HEK293 (cell line): ENCODE results near the gene SSMEM1.
"Not testable (repeated sequence)": the region's sequence is repeated elsewhere in the genome, so short reads cannot be mapped to it uniquely, and the experiment has no call there.

Source experiments
- CTCF ChIP-seq: fragments of 450-650 bp; formaldehyde crosslinking; IDR thresholded peaks from 2 replicates; pipeline ENCODE4 v1.5.1; 2016; ENCODE audit warnings: missing biosample characterization, missing genetic modification characterization
- ZBTB17 ChIP-seq: fragments of 450-650 bp; formaldehyde crosslinking; IDR thresholded peaks from 2 replicates; pipeline ENCODE4 v1.5.1; 2016; ENCODE audit warnings: missing biosample characterization, missing genetic modification characterization
- ZNF184 ChIP-seq: fragments of 450-650 bp; IDR thresholded peaks from 2 replicates; pipeline ENCODE4 v1.5.1; 2018; ENCODE audit warnings: missing biosample characterization, mild to moderate bottlenecking, missing genetic modification characterization
- ZNF341 ChIP-seq: fragments of 450-650 bp; formaldehyde crosslinking; IDR thresholded peaks from 2 replicates; pipeline ENCODE4; 2016; ENCODE audit warnings: low read depth, missing biosample characterization, missing genetic modification characterization
- ZNF48 ChIP-seq: fragments of 450-650 bp; formaldehyde crosslinking; IDR thresholded peaks from 2 replicates; pipeline ENCODE4 v1.5.1; 2016; ENCODE audit warnings: missing biosample characterization, missing genetic modification characterization
- ZNF692 ChIP-seq: fragments of 450-650 bp; formaldehyde crosslinking; IDR thresholded peaks from 2 replicates; pipeline ENCODE4 v1.5.1; 2016; ENCODE audit warnings: missing biosample characterization, missing genetic modification characterization

- TF ChIP-seq CTCF (tag by site-specific recombination); ZNF341; ZNF692 (tag by site-specific recombination); ZBTB17 (tag by site-specific recombination); ZNF184 (tag by site-specific recombination); ZNF48 (tag by site-specific recombination): not testable (repeated sequence)
Observed at GRCh38 chr7:130246491-130246890, 38.8 kb downstream of the SSMEM1 start.
